Smooth muscle cell (in vitro differentiated cells): Measurements from ENCODE around the gene WFDC5. TPM values are rescaled to one million over a fixed set of nuclear protein-coding genes. Genes with fewer than 3 reads are reported as not detected.
A peak's percentile ranks its signal among the peaks of the same experiment; 100 is the strongest.

Experiments
- DNase-seq: peaks from one replicate; lab custom pipeline; 2025; ENCODE audit not compliant: unreplicated experiment; lab: John Stamatoyannopoulos, UW
- H2AFZ ChIP-seq: fragments of 200-600 bp; sonication (generic); 2 replicates; pipeline ENCODE4 v1.6.0; 2016; ENCODE audit warnings: antibody characterized with exemption, low read depth, mild to moderate bottlenecking
- H3F3A ChIP-seq: fragments of 200-600 bp; sonication (generic); 2 replicates; pipeline ENCODE4 v1.6.0; 2017; ENCODE audit warnings: antibody characterized with exemption, low read depth
- H3K27ac ChIP-seq: fragments of 200-600 bp; sonication (generic); 2 replicates; pipeline ENCODE4 v1.5.1; 2016; ENCODE audit warnings: low read depth, mild to moderate bottlenecking
- H3K27me3 ChIP-seq: fragments of 200-600 bp; sonication (generic); 2 replicates; pipeline ENCODE4 v1.6.1; 2016; ENCODE audit warnings: low read depth, mild to moderate bottlenecking
- H3K36me3 ChIP-seq: fragments of 200-600 bp; sonication (generic); 2 replicates; pipeline ENCODE4 v1.5.1; 2016; ENCODE audit warnings: low read depth
- H3K4me1 ChIP-seq: fragments of 200-600 bp; sonication (generic); 2 replicates; pipeline ENCODE4 v1.5.1; 2016; ENCODE audit warnings: low read depth
- H3K4me2 ChIP-seq: fragments of 200-600 bp; sonication (generic); 2 replicates; pipeline ENCODE4 v1.6.0; 2016; ENCODE audit warnings: mild to moderate bottlenecking
- H3K4me3 ChIP-seq: fragments of 200-600 bp; sonication (generic); 2 replicates; pipeline ENCODE4 v1.5.1; 2016; ENCODE audit warnings: mild to moderate bottlenecking
- H3K79me2 ChIP-seq: fragments of 200-600 bp; sonication (generic); 2 replicates; pipeline ENCODE4 v1.6.0; 2016; ENCODE audit warnings: low read depth, mild to moderate bottlenecking
- H3K9ac ChIP-seq: fragments of 200-600 bp; sonication (generic); 2 replicates; pipeline ENCODE4 v1.6.0; 2016; ENCODE audit warnings: low read depth
- H3K9me3 ChIP-seq: fragments of 200-600 bp; sonication (generic); replicated peaks from 2 replicates; pipeline ENCODE4 v1.5.1; 2016; ENCODE audit warnings: low read depth
- H4K20me1 ChIP-seq: fragments of 200-600 bp; sonication (generic); 2 replicates; pipeline ENCODE4 v1.6.0; 2016; ENCODE audit warnings: low read depth
- CTCF ChIP-seq: fragments of 200-600 bp; sonication (generic); IDR thresholded peaks from 2 replicates; pipeline ENCODE4 v1.5.1; 2017; ENCODE audit warnings: borderline replicate concordance, mild to moderate bottlenecking, antibody characterized with exemption; ENCODE audit not compliant: insufficient read depth, poor library complexity, severe bottlenecking
- WGBS: methylation state at CpG from one replicate; pipeline ENCODE4 v1.1.7; 2016; ENCODE audit warnings: low lambda C conversion rate; 5-methylcytosine and 5-hydroxymethylcytosine counted together
- polyA plus RNA-seq: library from polyadenylated mRNA; unstranded; fragments of >200 nt; fragmentation: Nextera tagmentation; extraction: Ambion mirVana; gene quantifications from 2 replicates; pipeline ENCODE4 v1.2.1, GENCODE V29; 2016
- total RNA-seq: library from RNA; depleted of rRNA; stranded (reverse); fragments of >200 nt; gene quantifications from 2 replicates; pipeline ENCODE4 v1.2.3, GENCODE V29; 2014

The WFDC5 gene
- total and polyA plus RNA-seq, 2 experiments from 2014 or later, result not detected

- peak within 1 kb of the TSS; percentile 63 for H2AFZ ChIP-seq
- DNase-seq, result no peak
- WGBS, result 9% methylated on average over 28 of the region's 38 CpGs
- no peaks in the 10 kb centered on the region for H3F3A ChIP-seq
- H3K27me3 ChIP-seq, result peaks cover 10% of the 10 kb centered on the region
- H3K4me3 ChIP-seq, result peak within 1 kb of the TSS; percentile 39
- no peaks in the 10 kb centered on the region for H3K4me1 ChIP-seq
- H3K9ac ChIP-seq, result no peak within 1 kb of the TSS
- peak within 1 kb of the TSS; percentile 81 for H3K4me2 ChIP-seq
- no peaks in the 10 kb centered on the region for H3K36me3 ChIP-seq
- no peak within 1 kb of the TSS for H3K27ac ChIP-seq
- TF ChIP-seq CTCF, result no peak
- no peaks in the 10 kb centered on the region for H4K20me1 ChIP-seq
- H3K79me2 ChIP-seq, result no peaks in the 10 kb centered on the region
- no peaks in the 10 kb centered on the region for H3K9me3 ChIP-seq
These were observed 14.3 kb downstream of the WFDC5 start, which contains the start of gene KCNS1 for GRCh38 chr20:45100563-45101245. TSS of gene KCNS1 (minus strand) at chr20:45101127. CDS start at chr20:45099236, 1,891 bp downstream.

GRCh38 chr20:45098103-45098773 lies 16.7 kb downstream of the WFDC5 start:
- Histone ChIP-seq H3K27ac (no peak overlapping the region), H3K9ac (no peak overlapping the region), H3K4me3 (no peak overlapping the region), H3K4me2 (peak overlapping the region; percentile 40), H3K4me1 (no peaks in the 10 kb centered on the region), H2AFZ (no peak overlapping the region), H4K20me1 (no peaks in the 10 kb centered on the region), H3K79me2 (no peaks in the 10 kb centered on the region), H3K9me3 (no peaks in the 10 kb centered on the region), H3K27me3 (peaks cover 10% of the 10 kb centered on the region), H3F3A (no peaks in the 10 kb centered on the region), H3K36me3 (no peaks in the 10 kb centered on the region)
- no peak for DNase-seq
- WGBS, result 56% methylated on average over 88 of the region's 91 CpGs
- no peak for TF ChIP-seq CTCF

GRCh38 chr20:45097485-45098102 lies 17.4 kb downstream of the WFDC5 start:
- no peak for TF ChIP-seq CTCF
- Histone ChIP-seq H3K4me3 (no peak overlapping the region), H3K27me3 (peaks cover 10% of the 10 kb centered on the region), H3K4me1 (no peaks in the 10 kb centered on the region), H3K9me3 (no peaks in the 10 kb centered on the region), H3K4me2 (no peak overlapping the region), H3K27ac (no peak overlapping the region), H4K20me1 (no peaks in the 10 kb centered on the region), H3F3A (no peaks in the 10 kb centered on the region), H2AFZ (no peak overlapping the region), H3K9ac (no peak overlapping the region), H3K36me3 (no peaks in the 10 kb centered on the region), H3K79me2 (no peaks in the 10 kb centered on the region)
- 98% methylated on average over 53 of the region's 56 CpGs for WGBS
- DNase-seq, result no peak
